NCI-H748 treated with DMSO at 0.1 percent for 48 hours (cell line): ENCODE measurements around the gene PGLYRP1.

Experiments used
- DNase-seq: peaks from one replicate; lab custom pipeline; 2025; lab: John Stamatoyannopoulos, UW

Gene PGLYRP1

DNA sequence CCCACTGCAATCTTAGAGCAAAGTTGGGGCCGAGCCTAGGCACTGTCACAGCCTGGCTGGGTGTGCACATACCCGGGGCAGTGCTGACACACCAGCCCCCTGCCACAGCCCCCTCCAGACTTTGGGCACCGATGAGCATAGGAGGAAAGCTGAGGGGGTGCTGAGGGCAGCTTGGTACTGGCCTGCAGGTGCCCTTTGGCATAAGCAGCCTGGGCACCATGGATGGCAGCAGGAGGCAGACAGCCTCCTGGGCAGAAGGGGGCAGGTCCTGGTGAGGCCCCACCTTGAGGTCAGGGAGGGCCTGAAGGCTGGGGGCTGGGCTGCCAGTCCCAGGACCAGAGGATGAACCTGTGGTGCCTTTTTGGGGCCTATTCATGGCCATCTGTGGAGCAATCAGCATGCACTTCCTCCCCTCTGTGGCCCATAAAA, 9.8 kb upstream of the PGLYRP1 start:
- DNase-seq: no peak

DNA sequence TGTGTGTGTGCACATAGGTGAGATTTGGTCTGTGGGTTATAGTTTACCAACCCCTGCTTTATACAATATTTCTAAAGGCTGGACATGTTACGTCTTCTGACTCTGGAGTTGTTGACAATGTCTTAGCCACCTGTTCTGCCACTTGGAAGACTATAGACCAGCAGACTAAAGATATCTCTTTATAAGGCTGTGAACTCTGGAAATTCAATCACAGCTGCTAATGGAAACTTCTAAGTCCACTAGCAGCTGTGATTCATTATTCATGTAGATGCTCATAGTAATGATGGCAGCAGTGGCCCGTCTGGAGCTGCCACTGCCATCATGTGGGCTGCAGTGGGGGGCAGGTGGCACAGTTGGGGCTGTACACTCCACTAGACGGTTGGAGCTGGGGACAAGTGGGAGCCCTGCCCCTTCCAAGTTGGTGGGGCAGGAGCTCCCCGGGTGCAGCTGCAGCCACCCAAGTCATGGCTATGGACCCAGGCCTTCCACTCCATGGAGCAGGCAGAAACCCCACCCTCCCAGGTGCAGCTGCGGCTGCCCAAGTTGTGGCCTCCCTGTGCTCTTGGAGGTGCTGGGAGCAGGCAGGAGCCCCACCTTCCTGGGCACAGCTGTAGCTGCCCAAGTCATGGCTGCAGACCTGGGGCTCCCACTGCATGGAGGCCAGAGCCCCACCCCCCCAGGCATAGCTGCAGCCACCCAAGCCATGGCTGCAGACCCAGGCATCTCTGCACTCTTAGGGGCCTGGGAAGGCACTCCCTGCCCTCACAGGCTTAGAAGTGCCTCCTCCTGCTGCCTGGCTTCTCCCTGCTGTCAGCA, 9.1 kb upstream of the PGLYRP1 start:
- no peak for DNase-seq

DNA sequence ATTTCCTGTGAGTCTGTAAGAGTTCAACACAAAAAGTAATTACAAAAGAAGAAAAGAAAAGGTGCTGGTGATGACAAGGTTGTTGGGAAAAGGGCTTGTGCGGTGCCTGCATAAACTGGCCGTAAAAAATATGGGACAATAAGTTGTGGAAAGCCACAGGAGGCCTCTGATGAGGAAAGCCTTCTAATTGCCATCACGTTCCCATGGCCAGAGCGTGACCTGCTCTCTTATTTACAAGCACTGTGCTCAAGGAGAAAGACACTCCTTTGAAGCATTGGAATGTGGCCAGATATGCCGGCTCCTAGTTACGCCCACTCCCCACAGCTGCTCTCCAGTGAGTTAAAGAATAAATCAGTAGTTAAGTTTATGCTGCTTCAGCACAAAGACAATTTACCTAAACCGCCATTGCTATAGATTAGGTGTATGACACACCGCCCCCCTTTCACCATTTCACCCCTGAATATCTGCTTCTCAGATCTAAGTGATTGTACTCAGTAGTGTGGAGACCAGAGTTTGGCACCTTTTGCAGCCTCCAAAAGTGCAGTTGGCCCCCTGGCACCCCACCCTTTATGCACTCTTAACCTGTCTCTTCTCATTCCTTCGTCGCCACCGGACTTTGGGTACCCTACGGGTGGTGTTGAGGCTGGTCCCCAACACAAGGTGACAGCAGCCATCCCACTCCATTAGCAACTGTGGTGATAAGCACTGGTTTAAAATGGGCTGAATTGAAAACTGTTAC, 8.1 kb upstream of the PGLYRP1 start:
- DNase-seq: no peak

DNA sequence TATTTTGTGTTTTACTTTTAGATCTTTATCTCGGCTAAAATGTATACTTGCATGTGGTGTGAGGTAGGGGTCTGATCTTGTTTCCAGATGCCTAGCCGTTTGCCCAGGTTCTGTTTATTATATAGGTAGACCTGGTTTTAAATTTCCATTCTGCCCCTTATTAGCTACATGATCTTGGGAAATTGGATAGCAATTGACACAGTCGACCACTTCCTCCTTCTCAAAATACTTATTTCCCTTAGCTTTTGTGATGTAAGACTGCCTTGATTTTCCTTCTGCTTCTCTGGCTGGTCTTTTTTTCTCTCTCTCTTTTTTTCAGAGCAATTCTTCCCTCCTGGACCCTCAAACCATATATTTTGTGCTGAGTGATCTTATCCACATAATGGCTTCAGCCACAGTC, 3.0 kb upstream of the PGLYRP1 start:
- no peak for DNase-seq

DNA sequence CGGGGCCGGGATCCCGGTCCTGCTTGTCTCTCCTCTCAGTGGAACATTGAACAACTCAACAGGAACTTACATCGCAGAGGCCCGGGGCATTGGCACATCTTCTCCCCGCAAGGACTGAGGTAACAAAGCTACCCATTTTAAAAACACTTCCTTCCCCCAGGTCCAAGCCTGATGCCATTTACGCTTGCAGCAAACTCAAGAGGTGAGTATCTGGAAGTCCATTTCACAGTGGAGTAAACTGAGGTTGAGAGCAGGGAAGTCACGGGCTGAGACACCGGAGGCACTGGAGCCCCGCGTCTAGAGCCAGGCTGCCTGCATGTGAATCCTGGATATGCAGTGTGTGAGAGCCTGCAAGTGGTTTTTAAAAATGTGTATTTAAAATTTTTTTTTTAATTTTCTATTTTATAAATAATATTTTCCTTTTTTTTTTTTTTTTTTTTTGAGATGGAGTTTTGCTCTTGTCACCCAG, 492 bp upstream of the PGLYRP1 start:
- DNase-seq: no peak

DNA sequence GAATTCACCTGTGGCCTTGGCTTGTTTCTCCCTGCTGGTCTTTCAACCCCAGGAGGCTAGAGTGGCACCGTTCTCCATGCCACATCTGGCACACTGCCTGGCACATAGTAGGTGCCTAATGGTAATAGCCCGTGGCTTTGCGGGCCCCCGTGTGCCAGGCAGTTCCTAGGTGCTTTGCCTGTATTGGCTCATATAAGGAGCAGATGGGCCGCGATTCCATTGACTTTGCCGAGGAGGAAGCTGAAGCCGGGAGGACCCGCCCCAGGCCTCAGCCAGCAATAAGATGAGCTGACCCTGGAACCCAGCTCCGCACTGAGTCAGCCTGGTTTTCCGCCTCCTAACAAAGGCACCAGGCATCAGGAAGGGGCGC, 807 bp downstream of the PGLYRP1 start:
- no peak for DNase-seq

DNA sequence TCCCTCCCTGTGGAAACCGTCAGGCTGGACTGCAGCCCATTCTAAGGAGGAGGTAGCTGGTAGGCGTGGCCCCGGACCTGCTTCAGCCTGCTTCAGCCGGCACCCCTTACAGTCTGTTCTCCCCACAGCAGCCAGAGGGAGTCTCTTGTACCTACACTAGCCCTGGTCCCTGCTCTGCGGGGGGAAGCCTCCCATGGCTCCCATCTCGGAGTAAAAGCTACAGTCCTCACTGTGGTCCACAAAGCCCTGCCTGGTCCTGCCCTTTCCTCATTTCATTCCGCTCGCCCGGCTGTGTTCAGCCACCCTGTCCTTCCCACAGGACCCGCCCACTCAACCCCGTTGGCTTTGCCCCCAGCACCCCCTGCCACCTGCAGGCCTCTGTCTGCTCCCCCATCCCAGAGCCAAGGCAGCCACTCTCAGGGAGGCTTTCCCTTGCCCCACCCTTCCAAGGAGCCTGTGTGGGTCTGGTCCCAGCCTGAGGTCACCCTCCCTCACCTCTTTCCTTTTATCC, 1.3 kb downstream of the PGLYRP1 start:
- no peak for DNase-seq

DNA sequence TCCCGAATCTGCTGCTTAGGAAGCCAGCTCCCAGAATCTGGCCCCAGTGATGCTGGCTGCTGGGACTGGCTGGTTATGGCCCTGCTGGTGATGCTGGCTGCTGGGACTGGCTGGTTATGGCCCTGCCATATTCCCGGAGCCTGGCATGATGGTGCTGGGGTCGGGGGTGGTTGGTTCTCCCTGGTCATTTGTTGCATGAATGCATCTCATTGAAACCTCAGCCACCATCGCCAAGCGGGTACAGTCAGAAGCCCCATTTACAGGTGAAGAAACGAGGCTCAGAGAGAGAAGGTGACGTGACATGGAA, 2.1 kb downstream of the PGLYRP1 start:
- DNase-seq: no peak

DNA sequence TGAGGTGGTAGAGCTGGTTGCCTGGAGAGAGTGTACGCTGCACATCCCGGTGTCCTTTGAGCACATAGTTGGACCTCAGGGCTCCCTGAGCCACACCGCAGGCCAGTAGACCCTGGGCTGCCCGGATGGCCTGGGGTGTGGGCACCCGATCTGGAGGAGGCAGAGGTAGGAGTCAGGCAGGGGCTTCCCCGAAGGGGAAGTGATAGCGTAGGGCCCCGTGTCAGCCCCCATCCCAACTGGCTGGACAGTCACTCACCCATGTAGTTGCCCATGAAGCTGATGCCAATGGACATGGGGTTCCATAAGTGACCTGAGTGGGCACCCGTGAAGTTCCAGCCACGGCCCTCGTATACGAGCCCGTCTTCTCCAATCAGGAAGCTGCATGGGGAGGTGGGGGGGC, 3.6 kb downstream of the PGLYRP1 start:
- no peak for DNase-seq

DNA sequence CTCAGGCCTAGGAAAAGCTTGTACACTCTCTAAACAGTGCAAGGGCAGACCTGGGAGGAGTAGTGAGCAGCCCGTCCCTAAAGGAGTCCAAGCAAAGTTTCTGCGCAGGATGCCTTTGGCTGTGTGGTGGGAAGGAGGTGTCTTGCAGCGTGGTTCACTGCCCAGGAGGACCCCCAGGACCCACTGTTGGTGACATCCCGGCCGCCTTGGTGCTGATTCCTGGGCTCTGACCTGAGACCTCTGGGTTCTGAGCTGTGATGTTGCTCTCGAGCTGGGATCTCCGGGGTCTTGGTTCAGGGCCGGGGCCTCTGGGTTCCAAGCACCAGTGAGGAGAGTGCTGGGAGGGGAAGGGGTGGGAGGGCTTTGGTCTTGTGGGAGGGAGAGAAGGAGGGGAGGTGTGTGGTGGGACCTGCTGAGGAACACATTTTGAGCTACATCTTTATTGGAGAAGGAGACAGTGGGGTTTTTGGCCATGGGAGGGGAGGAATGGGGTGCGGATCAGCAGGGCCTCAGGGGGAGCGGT, 4.1 kb downstream of the PGLYRP1 start:
- DNase-seq: no peak

DNA sequence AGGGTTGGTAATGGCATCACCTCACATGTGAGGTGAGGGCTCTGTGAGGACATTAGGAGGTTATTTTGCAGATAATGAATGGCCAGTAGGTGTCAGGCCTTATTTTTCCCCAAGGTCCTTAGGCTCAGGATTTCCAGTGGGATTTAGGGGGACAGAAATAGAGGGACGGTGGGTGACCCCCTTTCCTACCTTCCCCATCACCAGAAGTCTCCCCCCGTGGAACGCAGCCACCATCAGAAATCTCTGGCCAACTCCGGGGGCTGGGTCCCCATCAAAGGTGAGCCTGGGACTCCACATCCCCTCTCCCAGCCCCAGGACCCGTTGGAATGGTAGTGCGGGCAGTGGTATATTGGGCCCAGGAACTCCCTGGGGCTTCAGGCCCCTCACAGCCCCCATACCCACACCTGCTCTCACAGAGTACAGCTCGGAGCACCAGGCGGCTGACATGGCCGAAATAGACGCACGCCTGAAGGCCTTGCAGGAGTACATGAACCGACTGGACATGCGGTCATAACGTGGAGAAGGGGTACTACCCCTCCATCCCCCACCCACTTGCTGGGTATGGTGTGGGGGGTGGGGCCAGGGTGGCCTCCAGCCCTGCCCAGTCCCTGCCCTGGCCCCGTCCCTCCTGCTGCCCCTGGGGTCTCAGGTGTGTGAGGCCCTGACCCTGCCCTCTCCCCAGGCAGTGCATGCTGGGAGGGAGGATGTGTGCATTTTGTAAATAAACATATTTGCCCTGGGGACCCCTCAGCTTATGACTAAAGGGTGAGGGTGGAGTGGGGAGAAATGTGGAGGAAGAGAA, 4.8 kb downstream of the PGLYRP1 start:
- DNase-seq: no peak

DNA sequence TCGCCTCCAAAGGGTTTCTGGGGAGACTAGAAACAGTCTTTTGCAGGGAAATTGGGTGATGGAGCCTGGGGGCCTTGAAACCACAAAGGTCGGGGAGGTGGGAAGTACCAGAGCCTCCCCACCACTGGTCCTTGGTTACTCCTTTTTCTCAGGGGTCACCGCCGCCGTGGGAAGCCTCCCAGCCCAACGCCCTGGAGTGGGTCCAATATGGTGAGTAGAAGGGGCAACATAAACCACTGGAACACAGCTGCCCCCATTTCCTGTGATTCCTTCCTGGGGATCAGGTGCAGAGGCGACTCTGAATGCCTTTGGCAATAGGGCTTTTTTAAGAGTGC, 5.8 kb downstream of the PGLYRP1 start:
- no peak for DNase-seq

DNA sequence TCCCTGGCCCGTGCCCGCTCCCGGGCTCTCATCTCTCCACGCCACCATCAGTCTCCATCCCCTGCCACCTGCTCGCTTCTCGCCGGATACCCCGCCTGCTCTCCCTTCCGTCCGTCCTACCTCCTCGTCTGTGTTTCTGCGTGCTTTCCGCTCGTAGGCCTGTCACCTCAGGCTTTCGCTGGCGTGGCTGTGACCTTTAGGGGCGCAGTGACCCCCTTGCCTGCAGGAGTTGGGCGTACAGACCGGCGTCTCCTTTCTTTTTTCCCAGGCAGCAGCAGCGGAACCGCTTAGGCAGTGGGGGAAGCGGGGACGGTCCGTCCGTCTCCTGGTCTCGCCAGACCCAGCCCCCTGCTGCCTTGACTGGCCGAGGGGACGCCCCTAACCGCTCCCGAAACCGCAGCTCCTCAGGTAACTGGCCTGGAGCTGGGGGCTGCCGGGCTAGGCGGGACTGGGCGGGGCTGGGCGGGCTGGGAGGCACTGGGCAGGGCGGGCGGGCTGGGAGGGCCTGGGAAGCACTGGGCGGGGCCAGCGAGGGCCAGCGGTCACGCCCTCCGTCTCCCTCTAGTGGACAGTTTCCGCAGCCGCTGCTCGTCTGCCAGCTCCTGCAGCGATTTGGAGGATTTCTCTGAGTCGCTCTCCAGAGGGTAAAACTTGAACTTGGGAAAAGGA, 6.3 kb downstream of the PGLYRP1 start:
- DNase-seq: peak; percentile 84

DNA sequence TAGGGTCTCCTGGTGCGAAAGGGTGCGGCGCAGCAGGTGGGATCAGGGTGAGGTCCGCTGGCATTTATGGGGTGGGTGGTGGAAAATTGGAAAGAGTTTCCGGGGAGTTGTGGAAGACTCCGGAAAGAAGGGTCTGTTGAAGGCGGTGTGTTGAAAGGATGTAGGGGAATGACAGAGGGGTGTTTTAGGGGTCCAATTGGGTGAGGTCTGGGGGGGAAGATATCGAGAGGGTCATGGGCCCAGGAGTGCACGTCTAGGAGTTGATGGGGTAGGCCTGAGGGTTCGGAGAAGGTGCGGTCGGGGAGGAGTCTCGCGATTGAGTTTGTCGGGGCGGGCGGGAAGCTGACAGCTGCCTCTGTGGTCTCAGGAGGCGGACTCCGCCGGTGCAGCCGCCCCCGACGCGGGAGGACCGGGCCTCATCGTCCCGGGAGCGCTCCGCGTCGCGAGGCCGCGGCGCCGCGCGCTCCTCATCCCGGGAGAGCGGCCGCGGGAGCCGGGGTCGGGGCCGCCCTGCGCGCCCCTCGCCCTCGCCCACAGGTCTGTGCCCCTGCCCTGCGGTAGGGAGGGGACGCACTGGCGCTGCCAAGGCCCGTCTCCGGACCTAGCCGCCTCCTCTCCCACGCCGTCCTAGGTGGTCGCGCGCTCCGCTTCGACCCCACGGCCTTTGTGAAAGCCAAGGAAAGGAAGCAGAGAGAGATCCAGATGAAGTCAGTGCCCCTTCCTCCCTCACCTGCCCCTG, 7.0 kb downstream of the PGLYRP1 start:
- peak; percentile 33 for DNase-seq

DNA sequence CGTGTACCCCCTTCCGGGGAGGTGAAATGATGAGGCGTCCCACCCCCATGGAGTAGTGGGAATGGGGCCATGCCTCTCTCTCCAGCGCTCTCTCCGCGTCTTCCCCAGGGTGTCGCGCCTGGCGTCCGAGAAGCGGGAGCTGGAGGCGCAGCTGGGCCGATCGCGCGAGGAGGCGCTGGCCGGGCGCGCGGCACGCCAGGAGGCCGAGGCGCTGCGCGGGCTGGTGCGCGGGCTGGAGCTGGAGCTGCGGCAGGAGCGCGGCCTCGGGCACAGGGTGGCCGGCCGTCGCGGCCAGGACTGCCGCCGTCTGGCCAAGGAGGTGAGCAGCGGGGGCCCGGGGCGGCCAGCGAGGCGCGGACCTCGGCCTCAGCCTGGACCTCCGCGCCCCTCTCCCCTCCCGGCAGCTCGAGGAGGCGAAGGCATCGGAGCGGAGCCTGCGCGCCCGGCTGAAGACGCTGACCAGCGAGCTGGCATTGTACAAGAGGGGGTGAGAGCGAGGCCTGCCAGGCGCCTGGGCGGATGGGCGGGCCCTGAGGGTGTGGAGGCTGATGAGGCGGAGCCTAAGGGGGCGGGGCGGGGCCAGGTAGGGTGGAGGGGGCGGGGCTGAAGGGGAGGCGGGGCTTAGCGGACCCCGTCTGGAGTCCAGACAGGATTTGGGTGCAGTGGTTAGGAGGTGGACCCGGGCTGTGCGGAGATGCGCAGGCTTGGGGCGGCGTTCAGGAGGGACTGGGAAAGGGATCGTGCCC, 7.7 kb downstream of the PGLYRP1 start:
- DNase-seq: peak; percentile 92

DNA sequence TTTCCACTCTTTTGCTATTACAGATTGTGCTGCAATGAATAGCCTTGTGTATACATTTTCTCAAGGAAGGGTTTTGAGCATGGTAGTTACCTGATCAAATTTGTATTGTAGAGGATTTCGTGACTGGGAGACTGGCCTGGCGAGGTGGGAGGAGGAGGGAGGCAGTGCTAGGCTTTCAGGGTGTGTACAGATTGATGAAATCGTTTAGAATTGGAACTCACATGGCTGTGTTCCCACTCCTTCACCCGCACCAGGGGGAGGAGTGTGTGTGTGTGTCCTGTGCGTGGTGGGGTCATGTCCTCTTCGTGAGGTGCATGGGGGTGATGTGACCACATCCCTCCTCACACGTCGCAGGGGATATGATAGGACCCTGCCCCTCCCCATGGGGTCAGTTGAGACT, 8.3 kb downstream of the PGLYRP1 start:
- DNase-seq: peak; percentile 37

DNA sequence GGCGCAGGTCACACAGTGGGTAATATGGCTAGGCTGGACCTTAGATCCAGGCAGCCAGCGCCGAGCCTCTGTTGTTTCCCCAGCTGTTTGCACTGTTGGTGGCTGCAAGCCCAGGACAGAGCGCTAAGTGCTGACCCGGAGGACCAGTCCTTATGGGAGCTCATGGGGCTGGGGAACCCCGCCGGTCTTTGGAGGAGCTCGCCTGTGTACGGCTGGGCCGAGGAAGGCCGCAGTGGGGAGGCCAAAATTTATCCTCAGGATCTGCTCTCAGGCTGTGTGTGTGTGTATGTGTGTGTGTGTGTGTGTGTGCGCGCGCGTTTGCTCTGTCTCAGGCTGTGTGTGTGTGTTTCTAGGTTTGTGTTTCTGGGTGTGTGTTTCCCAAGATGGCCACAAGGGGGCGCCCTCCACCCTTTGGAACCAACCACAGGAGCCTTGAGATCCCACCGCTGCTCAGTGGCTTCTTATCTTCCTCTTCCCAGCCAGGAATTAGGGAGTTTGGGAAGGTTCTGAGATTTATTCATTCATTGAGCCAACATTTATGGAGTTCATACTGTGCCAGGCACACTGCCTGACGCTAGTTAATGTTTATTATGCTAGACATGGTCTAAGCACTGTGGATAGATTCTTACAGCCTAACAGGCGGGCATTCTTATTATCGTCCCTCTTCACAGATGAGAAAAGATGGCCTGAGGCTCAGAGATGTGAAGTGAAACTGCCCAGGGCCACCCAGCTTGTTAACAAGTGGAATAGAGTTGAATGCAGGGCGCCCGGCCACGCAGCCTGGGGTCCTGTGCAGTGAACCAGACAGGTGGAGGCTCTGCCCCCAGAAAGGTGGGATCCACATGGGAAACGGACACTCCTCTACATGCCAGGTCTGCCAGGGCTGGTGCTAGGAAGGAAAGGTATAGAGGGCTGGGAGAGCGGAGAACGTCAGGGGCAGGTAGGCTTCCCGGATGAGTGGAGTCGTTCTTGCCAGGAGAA, 13.0 kb downstream of the PGLYRP1 start:
- DNase-seq: peak; percentile 63

DNA sequence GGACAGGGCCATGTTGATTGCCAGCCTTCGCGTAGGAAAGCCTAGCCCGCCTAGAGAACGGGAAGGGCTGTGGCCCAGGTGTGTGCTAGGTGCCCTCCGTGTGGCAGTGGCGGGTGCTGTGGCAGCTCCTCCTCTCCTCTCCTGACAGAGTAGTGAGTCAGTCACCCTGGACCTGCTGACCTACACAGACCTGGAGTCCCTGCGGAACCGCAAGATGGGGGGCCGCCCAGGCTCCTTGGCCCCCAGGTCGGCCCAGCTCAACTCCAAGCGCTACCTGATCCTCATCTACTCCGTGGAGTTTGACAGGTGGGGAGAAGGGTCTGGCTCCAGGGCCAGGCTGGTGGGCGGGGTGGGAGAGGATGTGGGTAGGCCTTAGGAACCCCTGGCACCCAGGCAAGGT, 16.4 kb downstream of the PGLYRP1 start:
- DNase-seq: no peak

DNA sequence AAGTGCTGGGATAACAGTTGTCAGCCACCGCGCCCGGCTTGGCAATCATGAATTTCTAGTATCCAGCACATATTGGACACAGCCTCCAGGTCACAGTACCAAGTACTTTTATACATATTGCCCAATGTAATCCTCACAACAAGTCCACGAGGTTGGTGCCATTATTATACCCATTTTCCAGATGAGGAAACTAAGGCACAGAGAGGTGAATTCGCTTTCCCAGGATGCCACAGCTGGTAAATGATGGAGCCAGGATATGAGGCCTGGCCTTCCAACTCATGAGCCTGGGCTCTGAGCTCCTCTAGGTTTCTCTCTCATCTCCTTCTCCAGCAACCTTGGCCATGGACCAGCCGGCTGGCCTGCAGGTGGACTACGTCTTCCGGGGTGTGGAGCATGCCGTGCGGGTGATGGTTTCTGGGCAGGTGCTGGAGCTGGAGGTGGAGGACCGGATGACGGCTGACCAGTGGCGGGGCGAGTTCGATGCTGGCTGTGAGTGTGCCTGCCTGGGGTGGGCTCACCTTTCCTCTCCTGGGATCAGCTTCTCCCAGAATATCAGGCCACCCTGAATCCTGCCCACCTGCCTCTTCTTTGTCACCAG, 20.1 kb downstream of the PGLYRP1 start:
- DNase-seq: no peak
